ENCODE data around the gene C1D. TPM values are rescaled to one million over a fixed set of nuclear protein-coding genes. Genes with fewer than 3 reads are reported as not detected.

Gene C1D
- total and polyA plus RNA-seq, 2 donors (not counting 3 experiments of a cell fraction or from before 2014, with no cell fraction given), result 11.4 to 14.0 TPM

- Histone ChIP-seq H3K4me3 (replicated peaks in 1 of 3; ENCODE audit: insufficient read depth in 1 of 3, low read depth in 1 of 3, low read length in 3 of 3) (no peak overlapping the region), H3K36me3 (ENCODE audit: control insufficient read depth in 2 of 2, extremely low read depth in 1 of 2, insufficient read depth in 2 of 2, low read length in 2 of 2) (no peaks in the 10 kb centered on the region), H3K9ac (replicated peaks; ENCODE audit: extremely low read depth, insufficient read depth, low read length) (no peak overlapping the region), H4K20me1 (replicated peaks; ENCODE audit: control insufficient read depth, extremely low read depth, insufficient read depth, low read length) (no peaks in the 10 kb centered on the region), H3K4me2 (ENCODE audit: insufficient read depth, low read length) (no peak overlapping the region), H3K9me1 (replicated peaks; ENCODE audit: control insufficient read depth, extremely low read depth, insufficient read depth, low read length) (no peaks in the 10 kb centered on the region), H3K27ac (ENCODE audit: insufficient read depth, low read depth, low read length) (no peak overlapping the region), H2AFZ (ENCODE audit: low read depth, low read length) (no peak overlapping the region), H3K27me3 (ENCODE audit: control insufficient read depth in 2 of 2, insufficient read depth in 2 of 2, low read length in 2 of 2) (peaks cover 12 to 16% of the 10 kb centered on the region in 2 experiments), H3K9me3 (replicated peaks; ENCODE audit: control insufficient read depth, insufficient read depth, low read length) (no peaks in the 10 kb centered on the region), H3K4me1 (ENCODE audit: control insufficient read depth, extremely low read depth, insufficient read depth, low read length) (no peaks in the 10 kb centered on the region), H3K79me2 (ENCODE audit: control insufficient read depth, insufficient read depth, low read length) (no peaks in the 10 kb centered on the region)
- POLR2A ChIA-PET, result no interaction called here
- intact Hi-C loops (cut with micrococcal nuclease), result no loop called here
- no peak for DNase-seq (ENCODE audit: low read depth, low spot score)
- CTCF ChIA-PET, result no interaction called here
- dilution Hi-C loops (cut with MboI; ENCODE audit: extremely low pct_ligation_motif_present, low sequenced_read_pairs), result no loop called here
- BruUV-seq (replicated peaks), result no TSS peak
- TF ChIP-seq JUN (IDR thresholded peaks at IDR 0.05; ENCODE audit: borderline replicate concordance, insufficient read depth, insufficient read length, low read depth), result no peak
- TF ChIP-seq GATA2 (IDR thresholded peaks at IDR 0.05; ENCODE audit: insufficient read depth, insufficient read length, low read depth, low read length), result no peak
- no peak for FAIRE-seq
Observed at GRCh38 chr2:68088940-68089339, 26.1 kb upstream of the C1D start.

- no TSS peak for BruUV-seq (replicated peaks)
- H4K20me1 ChIP-seq (replicated peaks; ENCODE audit: control insufficient read depth, extremely low read depth, insufficient read depth, low read length), result no peaks in the 10 kb centered on the region
- H3K4me1 ChIP-seq (ENCODE audit: control insufficient read depth, extremely low read depth, insufficient read depth, low read length), result no peaks in the 10 kb centered on the region
- no peak overlapping the region for H3K4me3 ChIP-seq (replicated peaks in 1 of 3; ENCODE audit: insufficient read depth in 1 of 3, low read depth in 1 of 3, low read length in 3 of 3)
- TF ChIP-seq POLR2A (IDR thresholded peaks at IDR 0.05; ENCODE audit: low read depth, low read length), result no peak
- TF ChIP-seq FOS (IDR thresholded peaks at IDR 0.05; ENCODE audit: borderline replicate concordance, insufficient read depth, low read length), result no peak
- TF ChIP-seq EZH2 (IDR thresholded peaks at IDR 0.05; ENCODE audit: borderline replicate concordance, low read depth, low read length, severe bottlenecking), result no peak
- no peak for TF ChIP-seq JUN (IDR thresholded peaks at IDR 0.05; ENCODE audit: borderline replicate concordance, insufficient read depth, insufficient read length, low read depth)
- no peak for TF ChIP-seq POLR2AphosphoS5 (IDR thresholded peaks at IDR 0.05; ENCODE audit: insufficient read depth, low read depth, low read length)
- no peak for TF ChIP-seq CTCF (IDR thresholded peaks at IDR 0.05; ENCODE audit: extremely low read depth in 1 of 2, insufficient read depth in 1 of 2, low read depth in 1 of 2, low read length in 2 of 2)
- no peak for TF ChIP-seq GATA2 (IDR thresholded peaks at IDR 0.05; ENCODE audit: insufficient read depth, insufficient read length, low read depth, low read length)
- TF ChIP-seq MYC (IDR thresholded peaks at IDR 0.05; ENCODE audit: low read depth, low read length), result no peak
- TF ChIP-seq MAX (IDR thresholded peaks at IDR 0.05; ENCODE audit: insufficient read depth, insufficient read length), result no peak
- H3K27ac ChIP-seq (ENCODE audit: insufficient read depth, low read depth, low read length), result no peak overlapping the region
- H3K79me2 ChIP-seq (ENCODE audit: control insufficient read depth, insufficient read depth, low read length), result no peaks in the 10 kb centered on the region
- H2AFZ ChIP-seq (ENCODE audit: low read depth, low read length), result no peak overlapping the region
- H3K9ac ChIP-seq (replicated peaks; ENCODE audit: extremely low read depth, insufficient read depth, low read length), result no peak overlapping the region
- intact Hi-C loops (cut with micrococcal nuclease) (no loop called here), dilution Hi-C loops (cut with MboI; ENCODE audit: extremely low pct_ligation_motif_present, low sequenced_read_pairs) (no loop called here)
- H3K4me2 ChIP-seq (ENCODE audit: insufficient read depth, low read length), result no peak overlapping the region
- no peaks in the 10 kb centered on the region for H3K9me1 ChIP-seq (replicated peaks; ENCODE audit: control insufficient read depth, extremely low read depth, insufficient read depth, low read length)
- DNase-seq (ENCODE audit: low read depth, low spot score) (no peak), FAIRE-seq (no peak)
- H3K36me3 ChIP-seq (ENCODE audit: control insufficient read depth in 2 of 2, extremely low read depth in 1 of 2, insufficient read depth in 2 of 2, low read length in 2 of 2), result no peaks in the 10 kb centered on the region
- no peaks in the 10 kb centered on the region for H3K9me3 ChIP-seq (replicated peaks; ENCODE audit: control insufficient read depth, insufficient read depth, low read length)
- CTCF ChIA-PET, result interaction anchor here (1.3 kb wide), 1 partner anchor 353 kb away, joined by 3 read pairs; no protein-coding TSS in a partner anchor
- H3K27me3 ChIP-seq (ENCODE audit: control insufficient read depth in 2 of 2, insufficient read depth in 2 of 2, low read length in 2 of 2), result peaks cover 7 to 12% of the 10 kb centered on the region in 2 experiments
- POLR2A ChIA-PET, result no interaction called here
Observed at GRCh38 chr2:68086166-68086565, 23.4 kb upstream of the C1D start.
